Endodermal cell (in vitro differentiated cells): ENCODE data around the gene SELENOP. TPM values are rescaled to one million over a fixed set of nuclear protein-coding genes. Genes with fewer than 3 reads are reported as not detected.

ENCODE experiments used
- DNase-seq: peaks from one replicate; pipeline ENCODE4 v3.0.0-alpha.2; 2017
- H3K27ac ChIP-seq: 2 replicates; pipeline ENCODE4 v1.5.1; 2013; ENCODE audit warnings: mild to moderate bottlenecking, low read depth, low read length, moderate library complexity
- H3K27me3 ChIP-seq: 2 replicates; pipeline ENCODE4 v1.6.1; 2013; ENCODE audit warnings: mild to moderate bottlenecking, low read length, moderate library complexity; ENCODE audit not compliant: insufficient read depth, control insufficient read depth, poor library complexity, severe bottlenecking
- H3K36me3 ChIP-seq: 2 replicates; pipeline ENCODE4 v1.7.0; 2013; ENCODE audit warnings: mild to moderate bottlenecking, low read length, moderate library complexity; ENCODE audit not compliant: control insufficient read depth, insufficient read depth
- H3K4me1 ChIP-seq: one replicate; pipeline ENCODE4 v1.7.0; 2013; ENCODE audit warnings: low read length; ENCODE audit not compliant: control insufficient read depth, insufficient read depth
- H3K4me3 ChIP-seq: 2 replicates; pipeline ENCODE4 v1.5.1; 2013; ENCODE audit warnings: mild to moderate bottlenecking, low read length, moderate library complexity
- H3K9ac ChIP-seq: 2 replicates; pipeline ENCODE4 v1.6.1; 2013; ENCODE audit warnings: mild to moderate bottlenecking, low read length, moderate library complexity; ENCODE audit not compliant: poor library complexity, severe bottlenecking; ENCODE audit errors: extremely low read depth
- H3K9me3 ChIP-seq: 2 replicates; pipeline ENCODE4 v1.6.1; 2013; ENCODE audit warnings: mild to moderate bottlenecking, low read length, moderate library complexity; ENCODE audit not compliant: control insufficient read depth
- H3K27ac Mint-ChIP-seq: 2 replicates; pipeline ENCODE4 v1.8.0; 2020; ENCODE audit warnings: mixed read lengths
- H3K27me3 Mint-ChIP-seq: 2 replicates; pipeline ENCODE4 v1.8.0; 2021; ENCODE audit warnings: mild to moderate bottlenecking, mixed read lengths; ENCODE audit not compliant: insufficient read depth
- H3K36me3 Mint-ChIP-seq: 2 replicates; pipeline ENCODE4 v1.8.0; 2020; ENCODE audit warnings: low read depth, mixed read lengths
- H3K4me1 Mint-ChIP-seq: 2 replicates; pipeline ENCODE4 v1.8.0; 2020; ENCODE audit warnings: mixed read lengths
- H3K4me3 Mint-ChIP-seq: 2 replicates; pipeline ENCODE4 v1.8.0; 2020; ENCODE audit warnings: mild to moderate bottlenecking, moderate library complexity, mixed read lengths
- H3K9me3 Mint-ChIP-seq: 2 replicates; pipeline ENCODE4 v1.8.0; 2020; ENCODE audit warnings: mild to moderate bottlenecking, mixed read lengths
- CTCF ChIP-seq: fragments of 200-600 bp; sonication (generic); conservative IDR thresholded peaks from 2 replicates; pipeline ENCODE4 v1.5.0; 2021; ENCODE audit warnings: antibody characterized with exemption, mild to moderate bottlenecking
- WGBS, 2 experiments: methylation state at CpG; one replicate each; pipeline versions ENCODE4 v1.1.5 to v1.1.7; 2013; ENCODE audit warnings: missing lambda C conversion rate in 2 of 2, mixed read lengths in 1 of 2; ENCODE audit not compliant: insufficient coverage in 1 of 2, insufficient read length in 1 of 2; 5-methylcytosine and 5-hydroxymethylcytosine counted together
- total RNA-seq, 2 donors: library from RNA; stranded (reverse); fragmentation: NEBNext Ultra II Directional in 1 of 2; extraction: Animal tissue kit (Norgen Biotek cat#: 25700) in 1 of 2; gene quantifications; 2 replicates in 1 of 2; 3 replicates in 1 of 2; pipeline ENCODE4 v1.2.1, GENCODE V29; 2021

The SELENOP gene
- total RNA-seq, 2 donors from 2014 or later, result 79.8 to 121 TPM

- Mint-ChIP-seq H3K27ac (no peak overlapping the region), H3K36me3 (no peaks in the 10 kb centered on the region), H3K9me3 (peaks cover 29% of the 10 kb centered on the region), H3K4me1 (no peaks in the 10 kb centered on the region), H3K27me3 (no peaks in the 10 kb centered on the region), H3K4me3 (no peak overlapping the region)
- Histone ChIP-seq H3K27ac (no peak overlapping the region), H3K9me3 (no peaks in the 10 kb centered on the region), H3K27me3 (no peaks in the 10 kb centered on the region), H3K36me3 (no peaks in the 10 kb centered on the region), H3K4me1 (no peaks in the 10 kb centered on the region), H3K4me3 (no peak overlapping the region), H3K9ac (no peak overlapping the region)
- WGBS, 2 experiments, result 95% methylated on average over 3 of the region's 3 CpGs; no CpG with 5 or more reads in 1 of the 2 experiments
- TF ChIP-seq CTCF, result no peak
- no peak for DNase-seq
Observed at GRCh38 chr5:42839196-42839595, 27.5 kb upstream of the SELENOP start.

GRCh38 chr5:42837601-42838000, 25.9 kb upstream of the SELENOP start:
- Histone ChIP-seq H3K4me3 (no peak overlapping the region), H3K9me3 (no peaks in the 10 kb centered on the region), H3K27ac (no peak overlapping the region), H3K27me3 (no peaks in the 10 kb centered on the region), H3K9ac (no peak overlapping the region), H3K36me3 (no peaks in the 10 kb centered on the region), H3K4me1 (no peaks in the 10 kb centered on the region)
- 80 to 84% methylated on average over 2 to 3 of the region's 3 CpGs for WGBS, 2 experiments
- no peak for DNase-seq
- no peaks in the 10 kb centered on the region for H3K4me1 Mint-ChIP-seq
- H3K9me3 Mint-ChIP-seq, result peaks cover 34% of the 10 kb centered on the region
- H3K4me3 Mint-ChIP-seq, result no peak overlapping the region
- TF ChIP-seq CTCF, result no peak
- H3K36me3 Mint-ChIP-seq, result no peaks in the 10 kb centered on the region
- H3K27ac Mint-ChIP-seq, result no peak overlapping the region
- H3K27me3 Mint-ChIP-seq, result no peaks in the 10 kb centered on the region

GRCh38 chr5:42836070-42836769, 24.5 kb upstream of the SELENOP start:
- TF ChIP-seq CTCF, result no peak
- Histone ChIP-seq H3K4me3 (no peak overlapping the region), H3K4me1 (no peaks in the 10 kb centered on the region), H3K9me3 (no peaks in the 10 kb centered on the region), H3K36me3 (no peaks in the 10 kb centered on the region), H3K27ac (no peak overlapping the region), H3K27me3 (no peaks in the 10 kb centered on the region), H3K9ac (no peak overlapping the region)
- Mint-ChIP-seq H3K36me3 (no peaks in the 10 kb centered on the region), H3K27me3 (no peaks in the 10 kb centered on the region), H3K27ac (no peak overlapping the region), H3K4me1 (no peaks in the 10 kb centered on the region), H3K4me3 (no peak overlapping the region), H3K9me3 (peaks cover 34% of the 10 kb centered on the region)
- WGBS, 2 experiments, result 99 to 100% methylated on average over 6 to 25 of the region's 25 CpGs
- no peak for DNase-seq
